ENCODE results near the gene ZIC4.

ZIC4 gene

GRCh38 chr3:147413686-147414389 is 7.5 kb upstream of the ZIC4 start:
- Histone ChIP-seq H3K36me3 (replicated peaks) (peaks cover 6% of the 10 kb centered on the region), H3K4me3 (ENCODE audit: low read depth, low read length) (peak overlapping the region; percentile 72), H3K27ac (peak overlapping the region; percentile 85), H3K27me3 (replicated peaks) (no peaks in the 10 kb centered on the region)
- TF ChIP-seq CTCF (IDR thresholded peaks at IDR 0.05; ENCODE audit: low read depth, low read length, missing control alignments), result no peak
- peak; percentile 13 for DNase-seq
- in situ Hi-C loops (cut with HindIII; ENCODE audit: low pct_ligation_motif_present, low sequenced_read_pairs), result loop anchor here (25.0 kb wide), 1 partner anchor 673 kb away; no protein-coding TSS in a partner anchor

GRCh38 chr3:147412917-147413685 is 6.8 kb upstream of the ZIC4 start:
- TF ChIP-seq CTCF (IDR thresholded peaks at IDR 0.05; ENCODE audit: low read depth, low read length, missing control alignments), result no peak
- no peak for DNase-seq
- in situ Hi-C loops (cut with HindIII; ENCODE audit: low pct_ligation_motif_present, low sequenced_read_pairs), result loop anchor here (25.0 kb wide), 1 partner anchor 674 kb away; no protein-coding TSS in a partner anchor
- peak overlapping the region; percentile 85 for H3K27ac ChIP-seq
- peak overlapping the region; percentile 72 for H3K4me3 ChIP-seq (ENCODE audit: low read depth, low read length)
- peaks cover 6% of the 10 kb centered on the region for H3K36me3 ChIP-seq (replicated peaks)
- no peaks in the 10 kb centered on the region for H3K27me3 ChIP-seq (replicated peaks)

- DNase-seq, result no peak
- no peak for TF ChIP-seq CTCF (IDR thresholded peaks at IDR 0.05; ENCODE audit: low read depth, low read length, missing control alignments)
- Histone ChIP-seq H3K4me3 (ENCODE audit: low read depth, low read length) (peak overlapping the region; percentile 72), H3K36me3 (replicated peaks) (peaks cover 6% of the 10 kb centered on the region), H3K27me3 (replicated peaks) (no peaks in the 10 kb centered on the region), H3K27ac (peak overlapping the region; percentile 85)
- in situ Hi-C loops (cut with HindIII; ENCODE audit: low pct_ligation_motif_present, low sequenced_read_pairs), result loop anchor here (25.0 kb wide), 1 partner anchor 675 kb away; no protein-coding TSS in a partner anchor
Measured at GRCh38 chr3:147412261-147412916, 6.0 kb upstream of the ZIC4 start.

GRCh38 chr3:147411815-147412241 is 5.5 kb upstream of the ZIC4 start:
- no peaks in the 10 kb centered on the region for H3K27me3 ChIP-seq (replicated peaks)
- no peak for TF ChIP-seq CTCF (IDR thresholded peaks at IDR 0.05; ENCODE audit: low read depth, low read length, missing control alignments)
- H3K27ac ChIP-seq, result peak overlapping the region; percentile 85
- H3K36me3 ChIP-seq (replicated peaks), result peaks cover 6% of the 10 kb centered on the region
- in situ Hi-C loops (cut with HindIII; ENCODE audit: low pct_ligation_motif_present, low sequenced_read_pairs), result loop anchor here (25.0 kb wide), 1 partner anchor 675 kb away; no protein-coding TSS in a partner anchor
- DNase-seq, result no peak
- peak overlapping the region; percentile 72 for H3K4me3 ChIP-seq (ENCODE audit: low read depth, low read length)

DNA sequence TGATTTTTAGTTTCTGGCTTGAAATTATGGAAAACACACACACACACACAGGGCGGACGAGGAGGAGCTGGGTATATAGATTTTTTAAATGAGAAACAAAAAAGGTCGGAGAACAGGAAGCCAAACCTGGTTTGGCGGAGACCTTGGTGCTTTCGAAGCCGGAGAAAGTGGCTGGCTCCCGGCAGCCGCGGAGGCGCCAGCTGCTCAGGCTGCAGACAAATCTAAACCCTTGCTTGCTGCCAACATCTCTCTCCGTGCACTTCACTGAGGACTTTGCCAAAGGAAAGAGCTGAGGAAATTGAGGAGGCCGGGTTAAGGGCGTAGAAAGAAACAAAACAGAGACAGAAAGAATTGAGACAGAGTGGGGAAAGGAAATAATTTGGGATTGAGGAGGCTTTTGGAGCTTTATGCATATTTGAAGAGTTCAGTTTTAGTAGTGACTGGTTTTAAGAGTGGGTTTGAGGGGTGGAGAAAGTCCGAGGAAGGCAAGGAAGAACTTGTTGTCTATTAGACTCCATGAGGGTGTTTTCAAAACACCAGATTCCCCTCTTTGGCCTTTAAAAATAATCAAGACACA is 5.0 kb upstream of the ZIC4 start:
- Histone ChIP-seq H3K27me3 (replicated peaks) (no peaks in the 10 kb centered on the region), H3K4me3 (ENCODE audit: low read depth, low read length) (peak overlapping the region; percentile 72), H3K27ac (peak overlapping the region; percentile 85), H3K36me3 (replicated peaks) (peaks cover 6% of the 10 kb centered on the region)
- in situ Hi-C loops (cut with HindIII; ENCODE audit: low pct_ligation_motif_present, low sequenced_read_pairs), result loop anchor here (25.0 kb wide), 1 partner anchor 676 kb away; no protein-coding TSS in a partner anchor
- no peak for DNase-seq
- TF ChIP-seq CTCF (IDR thresholded peaks at IDR 0.05; ENCODE audit: low read depth, low read length, missing control alignments), result no peak
